GM19463 (cell line): Measurements from ENCODE around the gene CES2.
A peak's percentile ranks its signal among the peaks of the same experiment; 100 is the strongest.
"Not testable (repeated sequence)": the region's sequence is repeated elsewhere in the genome, so short reads cannot be mapped to it uniquely, and the experiment has no call there.

Experiments used
- ATAC-seq: cut with Tn5 transposase; IDR thresholded peaks from one replicate; pipeline ENCODE4 v1.9.1; 2021; ENCODE audit warnings: mild to moderate bottlenecking, moderate library complexity; ENCODE audit not compliant: unreplicated experiment

CES2 gene

DNA sequence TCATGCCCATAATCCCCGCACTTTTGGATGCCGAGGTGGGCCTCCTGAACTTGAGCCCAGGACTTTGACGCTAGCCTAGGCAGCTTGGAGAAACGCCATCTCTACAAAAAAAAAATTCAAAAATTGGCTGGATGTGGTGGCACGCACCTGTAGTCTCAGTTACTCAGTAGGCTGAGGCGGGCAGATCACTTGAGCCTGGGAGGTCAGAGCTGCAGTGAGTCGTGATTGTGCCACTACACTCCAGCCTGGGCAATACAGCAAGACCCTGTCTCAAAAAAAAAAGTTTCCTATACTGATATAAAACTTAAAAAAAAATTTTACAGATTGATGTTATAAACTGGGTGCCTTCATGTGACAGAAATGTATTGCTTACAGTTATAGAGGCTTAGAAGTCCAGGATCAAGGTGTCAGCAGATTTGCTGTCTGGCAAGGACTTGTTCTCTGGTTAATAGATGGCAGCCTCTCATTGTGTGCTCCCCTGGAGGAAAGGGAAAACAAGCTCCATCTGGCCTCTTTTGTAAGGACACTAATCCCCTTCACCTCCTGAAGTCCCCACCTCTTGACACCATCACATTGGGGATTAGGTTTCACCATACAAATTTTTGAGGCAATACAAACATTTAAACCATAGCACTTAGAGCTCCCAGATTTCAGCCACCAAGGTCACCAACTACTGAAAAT lies 17.3 kb downstream of the CES2 start:
- no peak for ATAC-seq

DNA sequence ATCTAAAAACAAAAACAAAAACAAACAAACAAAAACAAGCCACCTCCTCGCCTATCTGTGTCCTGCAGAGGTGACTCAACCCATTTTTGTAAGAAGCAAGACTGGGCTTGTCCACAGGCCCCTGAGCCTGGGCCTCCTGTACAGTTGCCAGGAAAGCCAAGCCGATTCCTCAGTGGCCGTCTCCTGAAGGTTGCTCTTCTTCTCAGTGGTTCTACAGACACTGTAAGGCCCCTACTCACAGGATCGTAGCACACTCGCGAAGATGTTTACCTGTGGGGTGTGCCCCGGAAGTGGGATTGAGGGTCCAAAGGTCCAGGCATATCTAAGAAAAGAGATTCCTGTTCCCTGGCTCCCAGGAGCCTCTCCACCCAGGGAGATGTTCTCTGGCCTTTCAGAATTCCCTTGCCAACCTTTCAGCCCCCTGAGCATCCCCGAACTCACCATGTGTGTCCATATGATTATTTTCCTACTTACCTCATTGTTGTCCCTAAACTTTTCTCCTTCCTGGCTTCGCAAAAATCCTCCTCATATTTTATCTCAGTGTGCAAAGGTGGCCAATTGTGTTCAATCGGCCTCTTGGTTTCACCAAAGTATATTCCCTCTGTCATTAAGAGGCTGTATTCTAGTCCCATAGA lies 18.3 kb downstream of the CES2 start:
- ATAC-seq = no peak

DNA sequence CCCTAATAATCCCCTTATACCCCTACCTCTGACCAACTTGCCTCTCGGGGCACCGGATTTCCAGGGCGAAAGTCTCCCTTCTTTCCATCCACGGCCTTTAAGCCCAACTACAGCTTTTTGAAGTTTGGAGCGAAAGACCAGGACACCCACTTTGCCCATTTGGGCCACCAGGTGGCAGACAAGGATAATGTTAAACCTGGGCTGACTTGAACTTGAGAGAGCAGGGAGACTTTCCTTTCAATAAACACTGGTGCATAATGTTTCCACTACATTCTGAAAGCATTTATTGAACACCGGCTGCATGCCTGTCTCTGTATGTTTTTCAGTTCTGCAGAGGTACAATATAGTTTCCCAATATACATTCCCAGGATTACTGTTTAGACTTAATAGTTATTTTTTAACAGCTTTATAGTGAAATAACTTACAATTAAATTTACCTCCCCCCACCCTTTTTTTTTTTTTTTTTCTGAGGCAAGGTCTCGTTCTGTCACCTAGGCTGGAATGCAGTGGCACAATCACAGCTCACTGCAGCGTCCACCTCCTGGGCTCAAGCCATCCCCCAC lies 18.9 kb downstream of the CES2 start:
- no peak for ATAC-seq

GRCh38 chr16:66955363-66956153 lies 20.2 kb downstream of the CES2 start:
- ATAC-seq = not testable (repeated sequence)

- not testable (repeated sequence) for ATAC-seq
These were observed 20.8 kb downstream of the CES2 start for GRCh38 chr16:66956154-66956457.

- ATAC-seq = no peak
These were observed 23.8 kb downstream of the CES2 start for GRCh38 chr16:66958857-66959703.

GRCh38 chr16:66959704-66960161 lies 24.4 kb downstream of the CES2 start:
- no peak for ATAC-seq

DNA sequence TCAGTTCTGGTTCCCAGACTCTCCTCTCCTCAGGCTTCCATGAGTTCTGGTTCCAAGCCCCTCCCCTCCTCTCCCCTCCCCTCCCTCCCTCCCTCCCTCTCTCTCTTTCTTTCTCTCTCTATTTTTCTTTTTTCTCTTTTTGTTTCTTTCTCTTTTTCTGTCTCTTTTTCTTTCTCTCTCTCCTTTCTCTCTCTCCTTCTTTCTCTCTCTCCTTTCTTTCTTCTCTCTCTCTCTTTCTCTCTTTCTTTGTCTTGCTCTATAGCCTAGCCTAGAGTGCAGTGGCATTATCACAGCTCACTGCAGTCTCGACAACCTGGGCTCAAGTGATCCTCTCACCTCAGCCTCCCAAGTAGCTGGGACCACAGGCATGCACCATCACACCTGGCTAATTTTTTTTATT lies 25.0 kb downstream of the CES2 start:
- no peak for ATAC-seq

- ATAC-seq = peak; percentile 86
These were observed 25.9 kb downstream of the CES2 start, which contains the start of gene CES3 for GRCh38 chr16:66961065-66961744. CES3 (plus strand) TSS chr16:66961266; CDS start chr16:66961308, 42 bp downstream.

- ATAC-seq = no peak
These were observed 26.6 kb downstream of the CES2 start for GRCh38 chr16:66961914-66962313.

- ATAC-seq = no peak
These were observed 28.7 kb downstream of the CES2 start for GRCh38 chr16:66964049-66964448.

GRCh38 chr16:66968847-66969246 lies 33.5 kb downstream of the CES2 start:
- no peak for ATAC-seq

DNA sequence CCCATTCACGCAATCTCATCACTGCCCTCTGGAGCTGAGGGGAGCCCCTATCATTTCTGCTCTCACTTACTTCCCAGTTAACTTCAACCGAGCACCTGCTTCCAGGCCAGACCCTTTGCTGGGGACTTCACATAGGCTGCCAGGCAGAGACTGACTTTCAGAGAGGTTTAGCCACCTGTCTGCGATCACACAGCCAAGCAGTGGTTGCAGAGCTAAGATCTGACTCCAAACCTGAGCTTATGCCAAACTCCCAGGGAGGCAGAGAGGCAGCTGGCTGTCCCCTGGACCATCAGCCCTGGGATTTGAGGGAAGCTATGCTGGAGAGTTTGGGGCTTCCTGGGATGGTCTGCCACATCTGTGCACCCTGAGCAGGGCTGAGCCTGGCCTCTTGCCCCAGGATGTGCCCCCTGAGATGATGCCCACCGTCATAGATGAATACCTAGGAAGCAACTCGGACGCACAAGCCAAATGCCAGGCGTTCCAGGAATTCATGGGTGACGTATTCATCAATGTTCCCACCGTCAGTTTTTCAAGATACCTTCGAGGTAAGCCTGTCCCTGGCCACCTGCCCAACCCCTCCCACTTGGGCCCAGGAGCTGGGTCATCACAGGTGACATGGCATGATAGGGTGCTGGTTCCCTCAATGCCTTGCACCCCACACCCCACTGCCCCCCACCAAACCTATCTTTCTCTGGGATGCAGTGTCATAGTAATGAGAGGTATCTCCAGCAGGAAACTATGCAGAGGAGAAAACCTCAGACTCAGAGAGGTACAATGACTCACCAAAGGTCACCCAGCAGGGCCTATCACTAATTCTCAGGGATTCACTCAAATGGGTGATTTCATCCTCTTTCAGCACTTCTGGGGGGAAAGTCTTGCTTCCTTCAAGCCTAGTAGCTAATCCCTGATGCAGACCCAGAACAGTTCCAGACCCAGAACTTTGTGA lies 35.7 kb downstream of the CES2 start:
- no peak for ATAC-seq

GRCh38 chr16:66972983-66973382 lies 37.7 kb downstream of the CES2 start:
- ATAC-seq = no peak

- no peak for ATAC-seq
These were observed 38.4 kb downstream of the CES2 start for GRCh38 chr16:66973716-66974115.

DNA sequence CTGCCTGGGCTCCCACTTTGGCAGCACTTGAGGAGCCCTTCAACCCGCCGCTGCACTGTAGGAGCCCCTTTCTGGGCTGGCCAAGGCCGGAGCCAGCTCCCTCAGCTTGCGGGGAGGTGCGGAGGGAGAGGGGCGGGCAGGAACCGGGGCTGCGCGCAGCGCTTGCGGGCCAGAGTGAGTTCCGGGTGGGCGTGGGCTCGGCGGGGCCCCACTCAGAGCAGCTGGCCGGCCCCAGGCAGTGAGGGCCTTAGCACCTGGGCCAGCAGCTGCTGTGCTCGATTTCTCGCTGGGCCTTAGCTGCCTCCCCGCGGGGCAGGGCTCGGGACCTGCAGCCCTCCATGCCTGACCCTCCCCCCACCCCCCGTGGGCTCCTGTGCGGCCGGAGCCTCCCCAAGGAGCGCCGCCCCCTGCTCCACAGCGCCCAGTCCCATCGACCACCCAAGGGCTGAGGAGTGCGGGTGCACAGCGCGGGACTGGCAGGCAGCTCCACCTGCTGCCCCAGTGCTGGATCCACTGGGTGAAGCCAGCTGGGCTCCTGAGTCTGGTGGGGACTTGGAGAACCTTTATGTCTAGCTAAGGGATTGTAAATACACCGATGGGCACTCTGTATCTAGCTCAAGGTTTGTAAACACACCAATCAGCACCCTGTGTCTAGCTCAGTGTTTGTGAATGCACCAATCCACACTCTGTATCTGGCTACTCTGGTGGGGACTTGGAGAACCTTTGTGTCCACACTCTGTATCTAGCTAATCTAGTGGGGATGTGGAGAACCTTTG lies 39.0 kb downstream of the CES2 start:
- not testable (repeated sequence) for ATAC-seq

DNA sequence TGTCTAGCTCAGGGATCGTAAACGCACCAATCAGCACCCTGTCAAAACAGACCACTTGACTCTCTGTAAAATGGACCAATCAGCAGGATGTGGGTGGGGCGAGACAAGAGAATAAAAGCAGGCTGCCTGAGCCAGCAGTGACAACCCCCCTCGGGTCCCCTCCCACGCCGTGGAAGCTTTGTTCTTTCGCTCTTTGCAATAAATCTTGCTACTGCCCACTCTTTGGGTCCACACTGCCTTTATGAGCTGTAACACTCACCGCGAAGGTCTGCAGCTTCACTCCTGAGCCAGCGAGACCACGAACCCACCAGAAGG lies 39.6 kb downstream of the CES2 start:
- not testable (repeated sequence) for ATAC-seq

DNA sequence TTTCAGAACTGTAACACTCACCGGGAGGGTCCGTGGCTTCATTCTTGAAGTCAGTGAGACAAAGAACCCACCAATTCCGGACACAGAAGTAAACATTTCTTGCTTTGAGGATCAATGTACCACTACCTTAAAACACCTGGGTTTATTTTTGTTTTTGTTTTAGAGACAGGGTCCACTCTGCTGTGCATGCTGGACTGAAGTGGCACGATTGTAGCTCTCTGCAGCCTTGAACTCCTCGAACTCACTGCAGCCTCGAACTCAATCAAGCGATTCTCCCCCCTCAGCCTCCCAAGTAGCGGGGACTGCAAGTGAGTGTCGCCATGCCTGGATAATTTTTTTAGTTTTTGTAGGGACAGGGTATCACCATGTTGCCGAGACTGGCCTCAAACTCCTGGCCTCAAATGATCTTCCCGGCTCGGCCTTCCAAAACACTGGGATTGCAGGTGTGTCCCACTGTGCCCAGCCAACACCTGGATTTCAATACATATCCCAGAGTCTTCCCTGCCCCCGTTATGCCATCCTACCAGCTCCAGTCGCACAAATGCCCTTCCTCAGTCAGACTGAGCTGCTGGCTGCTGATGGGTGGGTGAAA lies 40.1 kb downstream of the CES2 start:
- no peak for ATAC-seq
